ENCODE results near the gene FAM193B. TPM values are rescaled to one million over a fixed set of nuclear protein-coding genes. Genes with fewer than 3 reads are reported as not detected.
"Not testable (repeated sequence)": the region's sequence is repeated elsewhere in the genome, so short reads cannot be mapped to it uniquely, and the experiment has no call there.

FAM193B gene
- total and polyA plus RNA-seq, 9 donors, result 36.8 to 65.0 (median 50.0) TPM

DNA sequence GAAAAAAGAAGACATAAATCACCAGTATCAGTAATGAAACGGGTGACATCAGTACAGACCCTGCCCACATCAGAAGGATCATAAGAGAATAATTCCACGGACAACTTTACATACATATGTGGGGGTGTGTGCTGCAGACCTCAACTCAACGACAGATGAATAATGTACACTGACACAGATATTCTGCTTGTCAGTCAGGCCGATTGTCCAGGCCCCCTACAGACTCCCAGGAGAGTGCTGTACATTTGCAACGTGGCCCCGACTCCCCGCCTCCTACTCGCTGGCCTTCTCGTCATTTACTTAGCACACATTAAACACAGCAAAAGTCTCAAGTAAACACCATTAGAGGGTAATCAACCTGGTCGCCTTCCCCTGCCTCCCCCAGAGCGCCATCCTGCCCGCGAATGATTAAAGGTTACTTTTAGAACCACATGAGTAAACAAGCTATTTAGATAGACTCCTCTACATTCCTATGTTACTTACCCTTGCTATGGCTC lies 34.1 kb upstream of the FAM193B start:
- WGBS (ENCODE audit: insufficient coverage), result 7% methylated on average over 10 of the region's 13 CpGs
- Histone ChIP-seq H3K36me3 (ENCODE audit: control insufficient read depth, insufficient read depth, low read length) (peaks cover 3% of the 10 kb centered on the region), H3K27ac (ENCODE audit: low read length) (no peak overlapping the region), H3K4me3 (ENCODE audit: low read length) (no peak overlapping the region), H3K4me1 (ENCODE audit: control insufficient read depth, insufficient read depth, low read length) (peaks cover 12% of the 10 kb centered on the region), H3K9me3 (replicated peaks; ENCODE audit: control insufficient read depth, low read depth, low read length) (no peaks in the 10 kb centered on the region), H3K27me3 (ENCODE audit: control insufficient read depth, insufficient read depth, low read length) (peaks cover 19% of the 10 kb centered on the region)
- DNase-seq, result no peak

DNA sequence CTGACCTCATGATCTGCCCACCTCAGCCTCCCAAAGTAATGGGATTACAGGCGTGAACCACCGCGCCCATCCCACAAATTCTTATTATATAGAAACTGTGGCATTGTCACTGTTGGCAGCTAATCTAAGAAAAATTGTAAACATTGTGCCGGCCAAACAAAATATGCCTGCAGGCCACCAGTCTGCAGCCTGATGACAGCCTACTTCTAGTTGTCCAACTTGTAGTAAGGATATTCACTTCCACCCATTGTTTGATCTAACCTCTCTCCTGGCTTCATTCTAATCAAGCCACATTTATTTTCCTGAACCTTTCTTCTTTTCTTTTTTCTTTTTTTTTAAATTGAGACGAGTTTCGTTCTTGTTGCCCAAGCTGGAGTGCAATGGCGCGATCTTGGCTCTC lies 24.0 kb upstream of the FAM193B start:
- no peak for DNase-seq
- Histone ChIP-seq H3K27me3 (ENCODE audit: control insufficient read depth, insufficient read depth, low read length) (peaks cover 4% of the 10 kb centered on the region), H3K27ac (ENCODE audit: low read length) (no peak overlapping the region), H3K4me3 (ENCODE audit: low read length) (no peak overlapping the region), H3K9me3 (replicated peaks; ENCODE audit: control insufficient read depth, low read depth, low read length) (no peaks in the 10 kb centered on the region), H3K36me3 (ENCODE audit: control insufficient read depth, insufficient read depth, low read length) (no peaks in the 10 kb centered on the region), H3K4me1 (ENCODE audit: control insufficient read depth, insufficient read depth, low read length) (no peaks in the 10 kb centered on the region)
- WGBS (ENCODE audit: insufficient coverage), result 87% methylated on average over 3 of the region's 8 CpGs

DNA sequence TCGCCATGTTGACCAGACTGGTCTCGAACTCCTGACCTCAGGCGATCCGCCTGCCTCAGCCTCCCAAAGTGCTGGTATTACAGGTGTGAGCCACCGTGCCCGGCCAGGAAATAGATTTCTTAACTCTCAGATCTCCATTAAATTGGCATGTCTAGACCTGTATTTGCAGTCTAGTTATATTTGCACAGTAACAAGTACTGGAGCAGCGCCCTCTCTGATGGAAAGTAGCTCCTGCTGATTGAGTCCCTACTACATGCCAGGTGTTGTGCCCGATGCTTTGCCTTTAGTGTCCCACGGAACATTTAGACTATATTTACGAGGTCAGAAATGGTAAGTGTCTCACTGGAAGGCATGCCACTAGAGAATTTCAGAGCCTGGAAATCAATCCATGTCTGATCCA lies 21.8 kb upstream of the FAM193B start:
- Histone ChIP-seq H3K4me1 (ENCODE audit: control insufficient read depth, insufficient read depth, low read length) (no peaks in the 10 kb centered on the region), H3K27me3 (ENCODE audit: control insufficient read depth, insufficient read depth, low read length) (peaks cover 4% of the 10 kb centered on the region), H3K4me3 (ENCODE audit: low read length) (no peak overlapping the region), H3K9me3 (replicated peaks; ENCODE audit: control insufficient read depth, low read depth, low read length) (no peaks in the 10 kb centered on the region), H3K27ac (ENCODE audit: low read length) (no peak overlapping the region), H3K36me3 (ENCODE audit: control insufficient read depth, insufficient read depth, low read length) (no peaks in the 10 kb centered on the region)
- WGBS (ENCODE audit: insufficient coverage), result 81% methylated on average over 3 of the region's 10 CpGs
- DNase-seq, result no peak

DNA sequence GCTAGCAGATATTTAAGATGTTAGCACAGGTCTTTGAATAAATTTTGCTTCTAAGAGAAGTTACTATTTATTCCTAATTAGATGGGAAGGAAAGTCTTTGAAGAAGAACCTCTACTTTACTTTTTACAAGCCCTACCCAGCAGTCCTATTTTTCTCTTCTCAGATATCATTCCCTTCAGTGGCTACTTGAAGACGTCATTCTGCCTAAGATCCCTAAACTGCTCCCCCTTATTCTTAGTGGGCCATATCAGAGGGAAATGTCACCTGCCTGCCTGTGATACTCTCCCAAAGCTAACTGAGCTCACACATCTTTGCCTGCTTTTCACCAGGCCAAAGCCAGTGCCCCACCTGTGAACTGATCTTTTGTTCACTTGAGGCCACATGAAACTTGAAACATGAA lies 21.1 kb upstream of the FAM193B start:
- H3K4me1 ChIP-seq (ENCODE audit: control insufficient read depth, insufficient read depth, low read length), result no peaks in the 10 kb centered on the region
- no peak for DNase-seq
- H3K27ac ChIP-seq (ENCODE audit: low read length), result no peak overlapping the region
- WGBS (ENCODE audit: insufficient coverage), result 0% methylated on average over 1 of the region's 1 CpG
- H3K9me3 ChIP-seq (replicated peaks; ENCODE audit: control insufficient read depth, low read depth, low read length), result no peaks in the 10 kb centered on the region
- no peaks in the 10 kb centered on the region for H3K36me3 ChIP-seq (ENCODE audit: control insufficient read depth, insufficient read depth, low read length)
- no peak overlapping the region for H3K4me3 ChIP-seq (ENCODE audit: low read length)
- peaks cover 4% of the 10 kb centered on the region for H3K27me3 ChIP-seq (ENCODE audit: control insufficient read depth, insufficient read depth, low read length)

DNA sequence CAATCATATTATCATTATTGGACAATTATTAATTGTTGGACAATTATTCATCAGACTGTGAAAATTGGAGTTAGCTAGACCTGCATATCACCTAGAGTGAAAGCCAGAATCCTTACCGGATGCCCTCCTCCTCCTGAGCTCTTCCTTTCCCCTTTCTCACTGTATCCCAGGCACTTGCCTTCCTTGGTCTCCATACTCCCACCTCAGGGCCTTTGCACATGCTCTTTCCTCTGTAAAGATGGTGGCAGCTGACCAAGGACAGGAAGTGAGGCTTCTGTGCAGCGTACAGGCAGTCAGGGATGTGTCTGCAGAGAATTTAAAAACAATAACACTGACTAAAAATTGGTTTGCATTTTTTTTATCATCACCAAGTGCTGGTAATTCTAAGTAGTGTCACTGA lies 15.5 kb upstream of the FAM193B start:
- H3K4me3 ChIP-seq (ENCODE audit: low read length), result no peak overlapping the region
- no peak for DNase-seq
- H3K27me3 ChIP-seq (ENCODE audit: control insufficient read depth, insufficient read depth, low read length), result peaks cover 6% of the 10 kb centered on the region
- no peaks in the 10 kb centered on the region for H3K36me3 ChIP-seq (ENCODE audit: control insufficient read depth, insufficient read depth, low read length)
- no peaks in the 10 kb centered on the region for H3K4me1 ChIP-seq (ENCODE audit: control insufficient read depth, insufficient read depth, low read length)
- 71% methylated on average over 1 of the region's 2 CpGs for WGBS (ENCODE audit: insufficient coverage)
- no peaks in the 10 kb centered on the region for H3K9me3 ChIP-seq (replicated peaks; ENCODE audit: control insufficient read depth, low read depth, low read length)
- H3K27ac ChIP-seq (ENCODE audit: low read length), result no peak overlapping the region

DNA sequence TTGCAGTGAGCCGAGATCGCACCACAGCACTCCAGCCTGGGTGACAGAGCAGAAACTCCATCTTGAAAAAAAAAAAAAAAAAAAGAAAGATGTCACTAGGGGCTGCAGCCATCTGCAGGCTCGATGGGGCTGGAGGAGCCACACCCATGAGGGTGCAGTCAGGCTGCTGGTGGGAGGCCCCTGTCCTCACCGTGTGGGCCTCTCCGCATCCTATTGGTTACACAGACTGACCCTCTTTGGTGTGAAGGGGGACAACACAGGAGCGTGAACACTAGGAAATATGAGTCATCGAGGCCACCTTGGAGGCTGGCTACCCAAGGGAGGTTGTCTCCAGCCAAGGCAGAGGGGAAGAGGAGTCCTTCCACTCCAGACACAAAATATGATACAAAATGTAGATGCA lies 14.0 kb upstream of the FAM193B start:
- DNase-seq, result no peak
- WGBS (ENCODE audit: insufficient coverage), result 71% methylated on average over 3 of the region's 7 CpGs
- peaks cover 4% of the 10 kb centered on the region for H3K27me3 ChIP-seq (ENCODE audit: control insufficient read depth, insufficient read depth, low read length)
- no peak overlapping the region for H3K4me3 ChIP-seq (ENCODE audit: low read length)
- no peaks in the 10 kb centered on the region for H3K36me3 ChIP-seq (ENCODE audit: control insufficient read depth, insufficient read depth, low read length)
- no peaks in the 10 kb centered on the region for H3K9me3 ChIP-seq (replicated peaks; ENCODE audit: control insufficient read depth, low read depth, low read length)
- H3K27ac ChIP-seq (ENCODE audit: low read length), result no peak overlapping the region
- no peaks in the 10 kb centered on the region for H3K4me1 ChIP-seq (ENCODE audit: control insufficient read depth, insufficient read depth, low read length)

DNA sequence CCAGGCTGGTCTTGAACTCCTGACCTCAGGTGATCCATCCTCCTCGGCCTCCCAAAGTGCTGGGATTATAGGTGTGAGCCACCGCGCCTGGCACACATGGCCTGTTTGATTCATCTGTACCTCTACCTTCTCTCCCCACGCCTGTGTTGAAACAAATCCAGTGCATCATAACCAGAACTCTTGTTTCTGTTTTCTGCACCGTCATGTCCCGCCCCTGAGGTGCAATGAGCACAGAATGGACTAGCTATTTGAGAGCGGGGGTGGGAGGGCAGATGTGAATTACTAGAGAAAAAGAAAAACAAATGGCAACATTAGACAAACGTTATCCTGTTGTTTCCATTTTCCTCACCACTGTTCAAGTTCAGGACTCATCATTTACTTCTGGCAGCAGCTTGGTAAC lies 10.7 kb upstream of the FAM193B start:
- no peak overlapping the region for H3K4me3 ChIP-seq (ENCODE audit: low read length)
- 76% methylated on average over 3 of the region's 8 CpGs for WGBS (ENCODE audit: insufficient coverage)
- no peaks in the 10 kb centered on the region for H3K36me3 ChIP-seq (ENCODE audit: control insufficient read depth, insufficient read depth, low read length)
- no peaks in the 10 kb centered on the region for H3K9me3 ChIP-seq (replicated peaks; ENCODE audit: control insufficient read depth, low read depth, low read length)
- no peaks in the 10 kb centered on the region for H3K4me1 ChIP-seq (ENCODE audit: control insufficient read depth, insufficient read depth, low read length)
- DNase-seq, result no peak
- no peak overlapping the region for H3K27ac ChIP-seq (ENCODE audit: low read length)
- peaks cover 4% of the 10 kb centered on the region for H3K27me3 ChIP-seq (ENCODE audit: control insufficient read depth, insufficient read depth, low read length)

DNA sequence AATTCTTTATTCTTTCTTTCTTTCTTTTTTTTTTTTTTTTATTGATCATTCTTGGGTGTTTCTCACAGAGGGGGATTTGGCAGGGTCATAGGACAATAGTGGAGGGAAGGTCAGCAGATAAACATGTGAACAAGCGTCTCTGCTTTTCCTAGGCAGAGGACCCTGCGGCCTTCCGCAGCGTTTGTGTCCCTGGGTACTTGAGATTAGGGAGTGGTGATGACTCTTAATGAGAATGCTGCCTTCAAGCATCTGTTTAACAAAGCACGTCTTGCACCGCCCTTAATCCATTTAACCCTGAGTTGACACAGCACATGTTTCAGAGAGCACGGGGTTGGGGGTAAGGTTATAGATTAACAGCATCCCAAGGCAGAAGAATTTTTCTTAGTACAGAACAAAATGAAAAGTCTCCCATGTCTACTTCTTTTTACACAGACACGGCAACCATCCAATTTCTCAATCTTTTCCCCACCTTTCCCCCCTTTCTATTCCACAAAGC lies 5.1 kb upstream of the FAM193B start:
- not testable (repeated sequence) for H3K27ac ChIP-seq (ENCODE audit: low read length); H3K4me3 ChIP-seq (ENCODE audit: low read length); DNase-seq; H3K9me3 ChIP-seq (replicated peaks; ENCODE audit: control insufficient read depth, low read depth, low read length); H3K4me1 ChIP-seq (ENCODE audit: control insufficient read depth, insufficient read depth, low read length); H3K27me3 ChIP-seq (ENCODE audit: control insufficient read depth, insufficient read depth, low read length); H3K36me3 ChIP-seq (ENCODE audit: control insufficient read depth, insufficient read depth, low read length)
- WGBS (ENCODE audit: insufficient coverage), result 80% methylated on average over 2 of the region's 8 CpGs

DNA sequence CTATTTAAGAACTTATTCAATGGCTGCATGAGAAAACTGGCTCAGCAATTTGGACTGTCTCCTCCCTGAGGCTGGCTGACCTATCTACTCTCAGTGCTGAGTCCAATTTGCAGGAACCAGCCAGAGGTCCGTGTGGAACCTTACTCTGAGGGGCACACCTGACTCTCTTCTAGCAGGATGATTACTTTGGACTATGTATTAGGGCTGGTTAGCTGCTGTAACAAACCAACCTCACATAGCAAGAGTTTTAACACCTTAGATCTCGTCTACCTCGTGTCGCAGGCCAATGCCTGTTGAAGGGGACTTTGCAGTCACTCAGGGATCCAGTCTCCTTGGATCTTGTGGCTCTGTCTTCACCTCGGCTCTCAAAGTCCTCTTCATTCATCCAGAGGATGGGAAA lies 3.4 kb upstream of the FAM193B start:
- Histone ChIP-seq H3K9me3 (replicated peaks; ENCODE audit: control insufficient read depth, low read depth, low read length) (no peaks in the 10 kb centered on the region), H3K4me1 (ENCODE audit: control insufficient read depth, insufficient read depth, low read length) (peaks cover 17% of the 10 kb centered on the region), H3K27ac (ENCODE audit: low read length) (no peak overlapping the region), H3K4me3 (ENCODE audit: low read length) (no peak overlapping the region), H3K36me3 (ENCODE audit: control insufficient read depth, insufficient read depth, low read length) (no peaks in the 10 kb centered on the region), H3K27me3 (ENCODE audit: control insufficient read depth, insufficient read depth, low read length) (peaks cover 2% of the 10 kb centered on the region)
- 67% methylated on average over 3 of the region's 5 CpGs for WGBS (ENCODE audit: insufficient coverage)
- no peak for DNase-seq

DNA sequence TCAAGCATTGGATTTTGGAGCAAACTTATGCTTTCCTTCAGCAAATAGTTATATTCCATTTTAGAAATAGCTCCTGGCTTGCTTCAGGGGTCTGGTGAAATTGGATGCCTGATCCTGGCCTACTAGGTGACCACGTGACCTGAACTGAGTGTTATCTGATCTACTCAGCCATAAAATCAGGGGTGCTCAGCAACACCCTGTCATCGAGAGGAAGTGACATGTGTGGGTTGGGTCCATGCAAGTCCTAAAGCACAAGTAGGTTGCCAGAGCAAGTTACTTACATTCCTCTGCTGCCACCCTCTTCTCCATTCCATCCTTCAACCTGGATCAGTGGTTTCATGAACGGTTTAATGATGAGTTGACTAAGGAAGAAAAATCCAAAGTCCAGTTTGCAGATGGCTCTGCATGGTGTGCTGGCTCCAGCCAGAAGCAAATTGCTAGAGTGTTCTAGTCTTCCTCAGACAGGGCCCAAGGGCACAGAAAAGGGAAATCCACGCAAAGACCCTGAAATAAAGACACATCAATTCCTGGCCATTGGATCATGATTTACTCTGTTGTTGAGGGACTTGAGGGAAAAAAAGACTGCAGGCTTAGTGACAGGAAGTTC lies 2.8 kb upstream of the FAM193B start:
- Histone ChIP-seq H3K36me3 (ENCODE audit: control insufficient read depth, insufficient read depth, low read length) (peaks cover 3% of the 10 kb centered on the region), H3K4me1 (ENCODE audit: control insufficient read depth, insufficient read depth, low read length) (peaks cover 23% of the 10 kb centered on the region), H3K27ac (ENCODE audit: low read length) (no peak overlapping the region), H3K27me3 (ENCODE audit: control insufficient read depth, insufficient read depth, low read length) (peaks cover 2% of the 10 kb centered on the region), H3K4me3 (ENCODE audit: low read length) (no peak overlapping the region), H3K9me3 (replicated peaks; ENCODE audit: control insufficient read depth, low read depth, low read length) (no peaks in the 10 kb centered on the region)
- no peak for DNase-seq
- 71% methylated on average over 1 of the region's 4 CpGs for WGBS (ENCODE audit: insufficient coverage)

DNA sequence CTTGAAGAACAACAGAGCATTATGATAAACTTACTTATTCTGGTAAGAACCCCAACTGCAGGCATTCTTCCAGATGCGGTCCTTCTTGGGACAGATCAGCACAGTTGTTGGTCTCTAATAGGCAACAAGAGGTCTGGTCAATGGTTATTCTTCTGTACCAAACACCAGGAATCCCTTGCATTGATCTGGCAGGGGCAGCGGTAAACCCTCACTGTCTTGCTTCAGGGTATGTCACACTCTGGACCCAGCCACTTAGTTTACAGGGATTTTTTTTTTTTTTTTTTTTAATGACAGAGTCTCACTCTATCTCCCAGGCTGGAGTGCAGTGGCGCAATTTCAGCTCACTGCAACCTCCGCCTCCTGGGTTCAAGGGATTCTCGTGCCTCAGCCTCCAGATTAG lies 1.3 kb upstream of the FAM193B start:
- peaks cover 2% of the 10 kb centered on the region for H3K27me3 ChIP-seq (ENCODE audit: control insufficient read depth, insufficient read depth, low read length)
- no peak overlapping the region for H3K4me3 ChIP-seq (ENCODE audit: low read length)
- peaks cover 23% of the 10 kb centered on the region for H3K4me1 ChIP-seq (ENCODE audit: control insufficient read depth, insufficient read depth, low read length)
- DNase-seq, result no peak
- WGBS (ENCODE audit: insufficient coverage), result 96% methylated on average over 3 of the region's 5 CpGs
- H3K36me3 ChIP-seq (ENCODE audit: control insufficient read depth, insufficient read depth, low read length), result peaks cover 9% of the 10 kb centered on the region
- H3K27ac ChIP-seq (ENCODE audit: low read length), result no peak overlapping the region
- H3K9me3 ChIP-seq (replicated peaks; ENCODE audit: control insufficient read depth, low read depth, low read length), result no peaks in the 10 kb centered on the region

Data from muscle of leg (tissue), 11 donors.